ENCODE measurements around the gene SYNE1.

SYNE1 gene

GRCh38 chr6:152474354-152474753 lies 162.8 kb downstream of the SYNE1 start:
- no peak for DNase-seq
- Histone ChIP-seq H3K27me3 (replicated peaks; ENCODE audit: control insufficient read depth, insufficient read depth, low read length, poor library complexity, severe bottlenecking) (no peaks in the 10 kb centered on the region), H3K4me3 (ENCODE audit: insufficient read depth, low read depth, low read length, poor library complexity, severe bottlenecking) (no peak overlapping the region), H3K9me3 (ENCODE audit: control insufficient read depth, low read length) (no peaks in the 10 kb centered on the region), H3K4me1 (ENCODE audit: control insufficient read depth, insufficient read depth, low read length, poor library complexity, severe bottlenecking) (no peaks in the 10 kb centered on the region), H3K36me3 (ENCODE audit: control insufficient read depth, insufficient read depth, low read length) (no peaks in the 10 kb centered on the region), H3K27ac (ENCODE audit: insufficient read depth, low read length, poor library complexity, severe bottlenecking) (no peak overlapping the region)

DNA sequence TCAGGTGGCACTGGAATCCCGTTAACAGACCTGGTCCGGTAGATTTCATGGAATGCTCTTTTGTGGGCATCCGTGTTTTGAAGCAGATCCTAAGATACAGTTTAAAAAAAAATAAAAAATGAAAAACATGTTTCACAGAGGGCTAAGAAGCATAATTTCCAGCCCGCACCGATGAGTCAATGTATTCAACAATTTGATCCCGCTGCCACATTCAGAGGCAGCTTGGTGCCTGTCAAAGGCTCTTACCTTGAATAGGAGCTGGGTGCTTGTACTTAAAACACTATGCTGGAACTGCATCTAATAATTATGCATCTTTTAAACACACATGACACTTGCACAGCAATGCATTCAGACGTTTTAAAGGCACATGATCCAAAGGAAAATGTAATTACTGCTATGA lies 164.8 kb downstream of the SYNE1 start:
- Histone ChIP-seq H3K9me3 (ENCODE audit: control insufficient read depth, low read length) (no peaks in the 10 kb centered on the region), H3K27me3 (replicated peaks; ENCODE audit: control insufficient read depth, insufficient read depth, low read length, poor library complexity, severe bottlenecking) (no peaks in the 10 kb centered on the region), H3K4me3 (ENCODE audit: insufficient read depth, low read depth, low read length, poor library complexity, severe bottlenecking) (no peak overlapping the region), H3K27ac (ENCODE audit: insufficient read depth, low read length, poor library complexity, severe bottlenecking) (no peak overlapping the region), H3K4me1 (ENCODE audit: control insufficient read depth, insufficient read depth, low read length, poor library complexity, severe bottlenecking) (no peaks in the 10 kb centered on the region), H3K36me3 (ENCODE audit: control insufficient read depth, insufficient read depth, low read length) (no peaks in the 10 kb centered on the region)
- no peak for DNase-seq

GRCh38 chr6:152471456-152472265 lies 165.5 kb downstream of the SYNE1 start:
- Histone ChIP-seq H3K4me3 (ENCODE audit: insufficient read depth, low read depth, low read length, poor library complexity, severe bottlenecking) (no peak overlapping the region), H3K27ac (ENCODE audit: insufficient read depth, low read length, poor library complexity, severe bottlenecking) (no peak overlapping the region), H3K9me3 (ENCODE audit: control insufficient read depth, low read length) (no peaks in the 10 kb centered on the region), H3K4me1 (ENCODE audit: control insufficient read depth, insufficient read depth, low read length, poor library complexity, severe bottlenecking) (no peaks in the 10 kb centered on the region), H3K36me3 (ENCODE audit: control insufficient read depth, insufficient read depth, low read length) (no peaks in the 10 kb centered on the region), H3K27me3 (replicated peaks; ENCODE audit: control insufficient read depth, insufficient read depth, low read length, poor library complexity, severe bottlenecking) (no peaks in the 10 kb centered on the region)
- DNase-seq: no peak

DNA sequence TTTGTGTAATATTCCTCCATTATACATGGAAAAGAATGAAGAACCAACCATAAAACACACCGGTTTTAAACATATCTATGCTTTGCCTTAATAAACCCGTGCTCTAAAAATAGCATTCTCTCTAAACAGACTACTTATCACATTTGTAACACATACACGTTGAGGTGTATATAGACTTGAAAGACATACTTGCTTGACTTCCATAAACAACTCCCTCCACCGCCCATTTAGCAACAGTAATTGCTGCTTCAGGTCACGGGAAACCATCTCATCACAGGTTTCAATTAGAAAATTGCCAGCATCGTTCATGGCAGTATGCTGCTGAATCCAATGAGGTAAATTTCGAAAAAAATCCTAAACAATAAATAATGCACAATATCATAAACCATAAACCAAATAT lies 174.0 kb downstream of the SYNE1 start:
- no peaks in the 10 kb centered on the region for H3K36me3 ChIP-seq (ENCODE audit: control insufficient read depth, insufficient read depth, low read length)
- no peak overlapping the region for H3K4me3 ChIP-seq (ENCODE audit: insufficient read depth, low read depth, low read length, poor library complexity, severe bottlenecking)
- no peak for DNase-seq
- H3K27me3 ChIP-seq (replicated peaks; ENCODE audit: control insufficient read depth, insufficient read depth, low read length, poor library complexity, severe bottlenecking): no peaks in the 10 kb centered on the region
- H3K27ac ChIP-seq (ENCODE audit: insufficient read depth, low read length, poor library complexity, severe bottlenecking): no peak overlapping the region
- no peaks in the 10 kb centered on the region for H3K9me3 ChIP-seq (ENCODE audit: control insufficient read depth, low read length)
- no peaks in the 10 kb centered on the region for H3K4me1 ChIP-seq (ENCODE audit: control insufficient read depth, insufficient read depth, low read length, poor library complexity, severe bottlenecking)

GRCh38 chr6:152462716-152463115 lies 174.4 kb downstream of the SYNE1 start:
- H3K4me3 ChIP-seq (ENCODE audit: insufficient read depth, low read depth, low read length, poor library complexity, severe bottlenecking): no peak overlapping the region

DNA sequence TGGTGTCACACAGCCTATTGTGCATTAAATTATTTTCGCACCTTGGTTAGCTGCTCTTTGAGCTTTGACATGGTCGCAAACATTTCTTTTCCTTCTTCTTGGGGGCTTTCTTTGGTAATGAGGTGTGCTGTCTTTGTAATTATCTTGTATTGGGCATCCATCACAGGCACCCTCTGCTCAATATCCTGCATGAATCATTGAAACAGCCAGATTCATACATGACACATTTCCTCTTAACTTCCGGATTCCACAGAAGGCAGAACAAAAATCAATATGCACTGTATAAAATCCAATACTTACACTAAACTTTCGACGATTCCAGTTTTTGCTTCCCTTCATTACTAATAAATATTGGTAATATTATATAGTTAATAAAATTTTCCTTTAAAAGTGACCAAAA lies 175.6 kb downstream of the SYNE1 start:
- Histone ChIP-seq H3K4me1 (ENCODE audit: control insufficient read depth, insufficient read depth, low read length, poor library complexity, severe bottlenecking) (no peaks in the 10 kb centered on the region), H3K36me3 (ENCODE audit: control insufficient read depth, insufficient read depth, low read length) (no peaks in the 10 kb centered on the region), H3K4me3 (ENCODE audit: insufficient read depth, low read depth, low read length, poor library complexity, severe bottlenecking) (no peak overlapping the region), H3K27me3 (replicated peaks; ENCODE audit: control insufficient read depth, insufficient read depth, low read length, poor library complexity, severe bottlenecking) (no peaks in the 10 kb centered on the region), H3K27ac (ENCODE audit: insufficient read depth, low read length, poor library complexity, severe bottlenecking) (no peak overlapping the region), H3K9me3 (ENCODE audit: control insufficient read depth, low read length) (no peaks in the 10 kb centered on the region)
- no peak for DNase-seq

More at GRCh38 chr6:152462716-152463115, 174.4 kb downstream of the SYNE1 start:
- Histone ChIP-seq H3K4me1 (ENCODE audit: control insufficient read depth, insufficient read depth, low read length, poor library complexity, severe bottlenecking) (no peaks in the 10 kb centered on the region), H3K9me3 (ENCODE audit: control insufficient read depth, low read length) (no peaks in the 10 kb centered on the region), H3K27ac (ENCODE audit: insufficient read depth, low read length, poor library complexity, severe bottlenecking) (no peak overlapping the region), H3K27me3 (replicated peaks; ENCODE audit: control insufficient read depth, insufficient read depth, low read length, poor library complexity, severe bottlenecking) (no peaks in the 10 kb centered on the region), H3K36me3 (ENCODE audit: control insufficient read depth, insufficient read depth, low read length) (no peaks in the 10 kb centered on the region)
- DNase-seq: no peak

DNA sequence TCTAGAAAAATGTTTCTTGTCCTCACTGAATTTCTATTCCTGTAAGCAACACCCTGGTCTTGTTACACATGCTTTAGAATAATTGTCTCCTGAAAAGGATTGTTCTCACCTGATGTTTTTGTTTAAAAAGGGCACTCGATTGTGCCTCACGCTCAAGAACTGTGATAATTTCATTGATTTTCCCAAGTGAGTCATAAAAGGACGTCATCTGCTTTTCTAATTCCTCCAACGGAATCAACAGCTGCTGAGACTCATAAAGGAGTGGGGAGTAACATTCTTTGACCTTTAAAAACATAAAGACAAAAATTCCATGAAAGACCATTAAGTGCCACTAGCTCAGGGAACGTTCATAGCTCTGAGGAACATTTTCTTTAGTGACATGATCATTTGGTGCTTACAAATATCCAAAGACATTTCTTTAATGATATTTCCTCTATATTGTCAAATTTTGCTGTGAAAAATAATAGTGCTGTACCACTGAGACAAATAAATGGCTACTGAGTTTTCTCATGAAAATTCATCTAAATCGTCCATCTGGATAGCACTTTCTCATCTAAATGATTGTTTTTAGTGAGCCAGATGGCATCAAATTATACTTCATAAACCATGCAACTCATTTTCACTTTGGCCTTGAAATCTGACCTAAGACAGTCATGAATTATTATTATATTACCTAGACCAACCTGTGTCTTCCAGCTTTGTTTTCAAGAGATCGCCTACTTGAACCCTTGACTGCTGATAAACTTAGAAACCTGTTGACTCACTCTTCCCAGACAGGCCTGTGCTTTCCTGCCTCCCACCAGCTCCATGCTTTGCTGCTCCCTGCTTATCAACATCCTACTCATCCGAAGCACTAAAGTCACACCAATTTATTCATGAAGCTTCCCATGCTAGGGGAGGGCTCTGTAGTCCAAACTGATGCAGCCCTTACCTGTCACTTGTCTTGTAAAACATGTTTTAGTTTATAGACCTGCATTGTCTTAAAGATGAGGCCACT lies 178.2 kb downstream of the SYNE1 start:
- no peaks in the 10 kb centered on the region for H3K4me1 ChIP-seq (ENCODE audit: control insufficient read depth, insufficient read depth, low read length, poor library complexity, severe bottlenecking)

DNA sequence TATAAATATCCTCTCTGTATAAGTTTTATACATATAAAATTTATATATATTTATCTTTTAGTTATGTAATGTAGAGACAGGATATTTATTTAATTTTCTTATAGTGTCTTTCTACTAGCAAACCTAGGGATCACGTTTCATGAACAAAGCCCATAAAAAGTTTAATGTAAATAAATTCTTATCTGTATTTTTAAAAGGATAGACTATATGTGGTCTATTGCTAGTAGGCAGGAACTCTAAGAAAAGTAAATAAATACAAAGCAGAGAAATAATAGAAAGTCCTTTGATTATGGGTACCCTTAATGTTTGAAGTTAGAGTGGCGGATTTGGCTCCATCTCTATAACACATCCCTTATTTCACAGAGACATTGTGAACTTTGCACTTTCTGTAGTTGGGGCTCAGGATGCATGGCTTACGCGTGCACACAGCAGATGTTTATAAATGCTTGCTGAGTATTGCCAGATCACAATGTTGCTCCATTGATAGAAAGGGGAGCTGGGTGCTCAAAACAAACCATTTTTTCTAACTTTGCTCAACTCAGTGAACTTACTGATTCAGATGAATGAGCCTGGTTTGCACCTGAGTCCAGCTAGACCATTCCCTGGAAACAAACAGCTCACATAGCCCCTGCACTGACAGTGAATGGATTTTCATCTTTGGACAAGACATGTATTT lies 179.1 kb downstream of the SYNE1 start:
- Histone ChIP-seq H3K9me3 (ENCODE audit: control insufficient read depth, low read length) (no peaks in the 10 kb centered on the region), H3K4me3 (ENCODE audit: insufficient read depth, low read depth, low read length, poor library complexity, severe bottlenecking) (no peak overlapping the region), H3K36me3 (ENCODE audit: control insufficient read depth, insufficient read depth, low read length) (no peaks in the 10 kb centered on the region), H3K27ac (ENCODE audit: insufficient read depth, low read length, poor library complexity, severe bottlenecking) (no peak overlapping the region), H3K4me1 (ENCODE audit: control insufficient read depth, insufficient read depth, low read length, poor library complexity, severe bottlenecking) (no peaks in the 10 kb centered on the region), H3K27me3 (replicated peaks; ENCODE audit: control insufficient read depth, insufficient read depth, low read length, poor library complexity, severe bottlenecking) (no peaks in the 10 kb centered on the region)
- no peak for DNase-seq

More for the DNA sequence above, 178.2 kb downstream of the SYNE1 start:
- H3K4me3 ChIP-seq (ENCODE audit: insufficient read depth, low read depth, low read length, poor library complexity, severe bottlenecking): no peak overlapping the region
- DNase-seq: no peak
- H3K27me3 ChIP-seq (replicated peaks; ENCODE audit: control insufficient read depth, insufficient read depth, low read length, poor library complexity, severe bottlenecking): no peaks in the 10 kb centered on the region
- H3K9me3 ChIP-seq (ENCODE audit: control insufficient read depth, low read length): no peaks in the 10 kb centered on the region
- H3K36me3 ChIP-seq (ENCODE audit: control insufficient read depth, insufficient read depth, low read length): no peaks in the 10 kb centered on the region
- H3K27ac ChIP-seq (ENCODE audit: insufficient read depth, low read length, poor library complexity, severe bottlenecking): no peak overlapping the region

DNA sequence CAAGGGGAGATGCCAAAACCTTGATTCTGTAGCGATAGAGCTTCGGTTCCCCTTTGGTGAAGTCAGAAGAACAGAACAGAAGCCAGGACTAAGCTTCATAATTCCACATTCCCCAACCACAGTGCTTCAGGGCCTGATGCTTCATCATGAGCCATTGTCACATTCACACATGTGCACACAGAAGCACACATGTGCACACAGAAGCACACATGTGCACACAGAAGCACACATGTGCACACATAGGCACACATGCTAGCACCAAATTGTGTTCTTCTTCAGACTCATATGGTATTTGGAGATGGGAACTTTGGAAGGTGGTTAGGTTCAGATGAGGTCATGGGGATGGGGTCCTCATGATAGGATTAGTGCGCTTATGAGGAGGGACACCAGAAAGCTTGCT lies 183.2 kb downstream of the SYNE1 start:
- Histone ChIP-seq H3K9me3 (ENCODE audit: control insufficient read depth, low read length) (no peaks in the 10 kb centered on the region), H3K4me1 (ENCODE audit: control insufficient read depth, insufficient read depth, low read length, poor library complexity, severe bottlenecking) (no peaks in the 10 kb centered on the region)

More for the DNA sequence above, 183.2 kb downstream of the SYNE1 start:
- Histone ChIP-seq H3K4me3 (ENCODE audit: insufficient read depth, low read depth, low read length, poor library complexity, severe bottlenecking) (no peak overlapping the region), H3K36me3 (ENCODE audit: control insufficient read depth, insufficient read depth, low read length) (no peaks in the 10 kb centered on the region), H3K27me3 (replicated peaks; ENCODE audit: control insufficient read depth, insufficient read depth, low read length, poor library complexity, severe bottlenecking) (no peaks in the 10 kb centered on the region), H3K27ac (ENCODE audit: insufficient read depth, low read length, poor library complexity, severe bottlenecking) (no peak overlapping the region)
- no peak for DNase-seq

Measured in effector memory CD4-positive, alpha-beta T cell (primary cell).